IMR-90 (cell line): Measurements from ENCODE around the gene TRDMT1.

Source experiments
- CEBPB ChIP-seq: IDR thresholded peaks from 2 replicates; pipeline ENCODE4 v1.6.1; 2012; ENCODE audit warnings: low read depth, low read length, improper control_type of control experiment
- CTCF ChIP-seq: conservative IDR thresholded peaks from 2 replicates; pipeline ENCODE4 v1.5.1; 2012; ENCODE audit warnings: mild to moderate bottlenecking, low read depth, low read length, improper control_type of control experiment
- MAZ ChIP-seq: IDR thresholded peaks from 2 replicates; pipeline ENCODE4 v1.6.1; 2012; ENCODE audit warnings: low read depth, mild to moderate bottlenecking, low read length, improper control_type of control experiment, moderate library complexity, borderline replicate concordance
- POLR2A ChIP-seq: IDR thresholded peaks from 2 replicates; pipeline ENCODE4 v1.6.1; 2012; ENCODE audit warnings: mild to moderate bottlenecking, low read depth, low read length
- RCOR1 ChIP-seq: IDR thresholded peaks from 2 replicates; pipeline ENCODE4 v1.6.1; 2012; ENCODE audit warnings: mild to moderate bottlenecking, low read length, improper control_type of control experiment; ENCODE audit not compliant: insufficient replicate concordance
- USF2 ChIP-seq: fragments of 150-350 bp; IDR thresholded peaks from 2 replicates; pipeline ENCODE4 v1.6.1; 2017; ENCODE audit warnings: mild to moderate bottlenecking, antibody characterized with exemption, low read length, low read depth

- TF ChIP-seq POLR2A, result no peak
- no peak for TF ChIP-seq CTCF
- TF ChIP-seq MAZ, result no peak
- TF ChIP-seq CEBPB, result no peak
- TF ChIP-seq USF2, result no peak
- no peak for TF ChIP-seq RCOR1
These were observed 34.8 kb downstream of the TRDMT1 start for GRCh38 chr10:17166699-17167098.
